ENCODE measurements around the gene APOBEC3H.

The APOBEC3H gene

DNA sequence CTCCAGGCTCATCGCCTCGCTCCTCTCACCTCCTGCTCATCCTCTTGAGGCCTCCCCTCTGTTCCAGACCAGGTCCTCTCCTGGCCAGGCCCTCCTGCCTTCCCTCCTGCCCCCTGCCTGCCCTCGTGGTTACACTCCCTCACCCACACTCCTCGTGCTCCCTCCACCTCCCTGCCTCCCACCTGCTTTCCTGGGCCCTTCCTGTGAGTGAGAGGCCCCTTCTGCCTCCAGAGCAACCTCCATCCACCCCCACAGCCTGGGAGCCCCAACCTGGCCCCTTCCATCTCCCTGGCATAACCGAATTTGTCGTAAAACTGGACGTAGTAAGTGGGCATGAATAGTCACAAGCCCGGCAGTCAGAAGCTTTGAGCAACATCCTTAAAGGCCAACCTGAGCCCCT is 15.4 kb upstream of the APOBEC3H start:
- DNase-seq: no peak

- DNase-seq: no peak
These were observed 13.6 kb upstream of the APOBEC3H start for GRCh38 chr22:39083212-39084165.

DNA sequence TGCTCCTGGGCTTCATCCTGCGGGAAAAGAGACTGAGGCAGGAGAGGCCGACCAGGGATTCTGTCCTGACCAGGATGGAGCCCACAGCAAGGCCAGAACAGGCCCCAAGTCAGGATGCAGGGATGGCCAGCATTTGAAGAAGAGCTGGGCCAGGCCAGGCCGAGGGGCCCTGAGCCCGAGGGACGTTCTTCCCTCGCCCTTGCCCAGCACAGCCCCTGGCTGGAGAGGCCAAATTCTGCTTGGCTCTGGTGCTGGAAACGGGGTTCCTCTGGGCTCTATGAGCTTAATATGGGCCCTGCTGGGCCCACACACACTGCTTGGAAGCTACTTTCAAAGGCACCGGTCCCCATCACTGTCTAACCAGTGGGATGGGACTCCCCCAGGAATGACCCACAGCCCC is 12.4 kb upstream of the APOBEC3H start:
- DNase-seq: no peak

DNA sequence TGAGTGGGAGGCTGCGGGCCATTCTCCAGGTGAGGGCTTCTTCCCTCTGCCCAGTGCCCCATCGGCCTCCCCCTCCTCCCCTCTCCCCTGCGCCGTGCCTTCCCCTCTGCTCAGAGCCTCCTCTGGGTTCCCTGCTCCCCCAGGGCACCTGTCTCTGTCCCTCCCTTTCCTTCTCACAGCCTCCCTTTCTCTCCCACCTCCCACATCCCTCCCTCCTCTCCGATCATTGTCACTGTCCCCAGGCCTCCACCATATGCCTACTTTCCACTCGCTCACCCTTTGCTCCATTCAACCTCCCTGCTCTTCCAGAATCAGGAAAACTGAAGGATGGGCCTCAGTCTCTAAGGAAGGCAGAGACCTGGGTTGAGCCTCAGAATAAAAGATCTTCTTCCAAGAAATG is 9.9 kb upstream of the APOBEC3H start:
- DNase-seq: no peak

- DNase-seq: no peak
These were observed 9.0 kb upstream of the APOBEC3H start for GRCh38 chr22:39087881-39088684.

DNA sequence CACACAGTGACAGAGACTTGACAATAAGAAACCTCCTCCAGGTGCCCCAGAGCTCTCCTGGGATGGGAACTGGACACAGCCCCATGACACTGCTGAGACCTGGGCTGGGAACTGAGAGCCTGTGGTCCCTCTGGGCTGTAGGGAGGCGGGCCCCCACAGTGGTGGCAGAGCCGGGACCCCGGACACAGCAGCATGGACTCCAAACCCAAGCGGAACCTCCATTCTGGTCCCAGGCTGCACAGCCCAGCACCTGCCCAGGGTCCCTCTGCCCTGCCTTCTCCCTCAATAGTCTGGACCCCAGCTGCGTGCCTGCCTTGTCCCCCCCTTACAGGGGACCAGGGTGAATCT is 8.4 kb upstream of the APOBEC3H start:
- no peak for DNase-seq

DNA sequence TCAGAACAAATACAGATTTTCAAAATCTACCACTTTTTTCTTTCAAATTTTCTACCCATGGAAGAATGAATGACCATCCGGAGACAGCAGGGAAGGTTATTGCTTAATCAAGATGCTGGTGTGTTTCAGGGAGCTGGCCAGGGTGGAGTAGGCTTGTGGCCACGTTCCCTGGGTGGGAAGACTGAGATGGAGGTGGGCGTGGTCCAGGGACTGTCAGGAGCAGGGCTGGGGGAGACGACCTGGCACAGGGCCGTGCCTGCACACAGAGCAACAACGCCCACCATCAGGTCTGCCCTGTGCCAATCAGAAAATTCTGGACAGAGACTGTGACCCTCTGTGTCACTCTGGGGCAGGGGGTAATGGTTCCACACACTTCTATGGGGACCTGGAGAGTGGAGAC is 7.1 kb upstream of the APOBEC3H start:
- no peak for DNase-seq

GRCh38 chr22:39090426-39091064 is 6.5 kb upstream of the APOBEC3H start:
- peak; percentile 87 to 90 for DNase-seq

- no peak for DNase-seq
These were observed 5.6 kb upstream of the APOBEC3H start for GRCh38 chr22:39091126-39092081.

DNA sequence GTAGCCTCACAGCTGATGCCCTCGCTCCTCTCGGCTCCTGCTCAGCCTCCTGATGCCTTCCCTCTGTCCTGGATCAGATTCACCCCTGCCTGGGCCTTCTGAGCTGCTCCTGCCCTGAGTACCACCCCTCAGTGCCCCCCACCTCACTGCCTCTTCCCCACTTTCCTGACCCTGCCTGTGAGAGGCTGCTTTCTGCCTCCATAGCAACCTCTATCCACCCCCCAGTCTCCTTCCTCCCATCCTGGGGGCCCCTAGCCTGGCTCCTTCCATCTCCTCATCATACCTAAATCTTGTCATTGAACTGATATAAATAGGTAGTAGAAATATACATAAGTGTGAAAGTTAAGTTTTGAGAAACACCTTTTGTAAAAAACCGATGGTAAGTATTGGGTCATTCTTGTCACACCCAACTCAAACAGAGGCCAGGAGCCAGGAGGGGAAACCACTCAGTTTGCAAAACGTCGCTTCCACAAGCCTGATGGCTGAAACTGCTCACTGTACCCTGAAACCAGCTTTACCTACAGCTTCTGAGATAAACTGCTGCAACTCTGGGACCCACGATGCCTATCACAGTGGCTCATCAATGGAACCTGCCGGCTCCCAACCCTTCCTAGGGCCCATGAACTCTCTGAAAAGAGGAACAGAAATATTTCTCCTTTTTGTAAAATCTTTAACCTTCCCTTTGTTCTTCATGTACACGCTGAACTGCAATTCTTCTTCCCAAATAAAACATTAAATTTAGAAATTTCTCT is 4.8 kb upstream of the APOBEC3H start:
- DNase-seq: no peak

- DNase-seq: peak; percentile 41 to 55
These were observed 2.2 kb upstream of the APOBEC3H start for GRCh38 chr22:39094717-39095389.

DNA sequence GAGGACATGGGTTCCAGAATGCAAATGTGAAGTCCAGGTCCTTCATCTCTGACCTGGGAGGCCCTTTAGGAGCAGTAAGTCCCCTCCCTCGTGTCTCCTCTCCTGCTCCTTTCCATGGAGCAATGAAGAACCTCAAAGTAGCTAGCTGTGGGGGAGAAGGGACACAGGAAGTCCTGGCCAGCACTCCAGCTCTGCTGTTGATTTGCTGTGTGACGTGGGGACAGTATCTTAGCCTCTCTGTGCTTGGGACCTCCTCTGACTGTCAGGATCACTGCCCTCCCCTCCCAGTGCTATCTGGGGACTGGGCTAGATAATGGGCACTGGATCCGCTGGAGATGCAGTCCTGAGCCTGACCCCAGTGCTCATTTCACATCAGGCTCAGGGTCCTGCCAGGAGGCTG is 1.1 kb upstream of the APOBEC3H start:
- DNase-seq: no peak

GRCh38 chr22:39098026-39098425 is 982 bp downstream of the APOBEC3H start:
- DNase-seq: no peak

DNA sequence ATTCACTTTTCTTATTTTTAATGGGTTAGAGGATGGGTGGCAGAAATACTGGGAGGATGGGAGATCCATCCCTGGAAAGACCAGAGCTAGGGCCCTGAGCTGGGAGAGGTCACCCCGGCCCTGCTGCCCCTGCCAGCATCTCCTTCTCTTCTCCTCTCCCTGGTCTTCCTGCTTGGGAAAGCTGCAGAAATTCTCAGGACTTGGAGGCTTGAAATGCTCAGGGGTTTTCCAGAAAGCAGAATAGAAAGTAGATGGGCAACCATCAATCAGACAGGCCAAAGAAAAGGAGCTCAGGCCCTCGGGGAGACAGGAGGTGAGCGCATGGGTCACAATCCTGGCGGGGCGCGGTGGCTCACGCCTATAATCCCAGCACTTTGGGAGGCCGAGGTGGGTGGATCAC is 1.5 kb downstream of the APOBEC3H start:
- no peak for DNase-seq

GRCh38 chr22:39101226-39101625 is 4.2 kb downstream of the APOBEC3H start:
- DNase-seq: no peak

- DNase-seq: no peak
These were observed 6.4 kb downstream of the APOBEC3H start for GRCh38 chr22:39103431-39103830.

GRCh38 chr22:39106326-39106725 is 9.3 kb downstream of the APOBEC3H start:
- DNase-seq: no peak

DNA sequence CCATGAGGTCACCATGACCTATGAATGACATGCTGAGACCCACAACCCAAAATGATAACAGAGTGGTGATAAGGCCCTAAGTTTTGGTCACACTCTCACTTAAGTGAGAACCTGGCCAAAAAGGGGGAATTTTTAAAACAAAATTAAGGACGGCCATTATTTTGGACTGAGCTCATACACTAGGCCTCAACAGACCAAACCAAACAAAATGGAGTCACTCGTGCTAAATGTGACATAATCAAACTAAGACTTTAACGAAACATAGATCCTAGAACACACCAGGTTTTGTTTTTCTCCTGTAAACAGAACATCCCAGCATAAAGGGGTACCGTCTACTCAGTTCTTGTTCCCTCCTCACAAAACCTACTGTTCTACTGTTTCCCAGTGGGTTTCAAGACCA is 11.4 kb downstream of the APOBEC3H start:
- DNase-seq: no peak

DNA sequence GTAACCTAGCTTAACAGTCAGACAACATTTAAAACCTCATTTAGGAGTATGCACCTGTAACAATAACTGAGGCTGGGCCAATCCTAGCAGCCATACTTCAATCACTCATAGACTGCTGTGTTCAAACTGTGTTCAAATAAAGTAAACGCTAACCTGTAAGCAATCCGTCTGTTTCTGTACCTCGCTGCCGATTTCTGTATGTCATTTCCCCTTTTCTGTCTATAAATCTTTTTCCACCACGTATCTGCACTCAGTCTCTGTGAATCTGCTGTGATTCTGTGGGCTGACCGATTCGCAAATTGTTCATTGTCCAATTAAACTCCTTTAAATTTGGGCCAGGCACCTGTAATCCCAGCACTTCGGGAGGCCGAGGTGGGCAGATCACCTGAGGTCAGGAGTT is 12.3 kb downstream of the APOBEC3H start:
- DNase-seq: no peak

GRCh38 chr22:39110631-39111561 is 13.9 kb downstream of the APOBEC3H start:
- no peak for DNase-seq

Data from CD4-positive, alpha-beta T cell treated with Interleukin-1 beta for 1 hour (primary cell).